ENCODE results near the gene TRIM15. TPM values are rescaled to one million over a fixed set of nuclear protein-coding genes. Genes with fewer than 3 reads are reported as not detected.
"Not testable (repeated sequence)": the region's sequence is repeated elsewhere in the genome, so short reads cannot be mapped to it uniquely, and the experiment has no call there.

The TRIM15 gene
- total RNA-seq, 1 experiment from 2014 or later: not detected

DNA sequence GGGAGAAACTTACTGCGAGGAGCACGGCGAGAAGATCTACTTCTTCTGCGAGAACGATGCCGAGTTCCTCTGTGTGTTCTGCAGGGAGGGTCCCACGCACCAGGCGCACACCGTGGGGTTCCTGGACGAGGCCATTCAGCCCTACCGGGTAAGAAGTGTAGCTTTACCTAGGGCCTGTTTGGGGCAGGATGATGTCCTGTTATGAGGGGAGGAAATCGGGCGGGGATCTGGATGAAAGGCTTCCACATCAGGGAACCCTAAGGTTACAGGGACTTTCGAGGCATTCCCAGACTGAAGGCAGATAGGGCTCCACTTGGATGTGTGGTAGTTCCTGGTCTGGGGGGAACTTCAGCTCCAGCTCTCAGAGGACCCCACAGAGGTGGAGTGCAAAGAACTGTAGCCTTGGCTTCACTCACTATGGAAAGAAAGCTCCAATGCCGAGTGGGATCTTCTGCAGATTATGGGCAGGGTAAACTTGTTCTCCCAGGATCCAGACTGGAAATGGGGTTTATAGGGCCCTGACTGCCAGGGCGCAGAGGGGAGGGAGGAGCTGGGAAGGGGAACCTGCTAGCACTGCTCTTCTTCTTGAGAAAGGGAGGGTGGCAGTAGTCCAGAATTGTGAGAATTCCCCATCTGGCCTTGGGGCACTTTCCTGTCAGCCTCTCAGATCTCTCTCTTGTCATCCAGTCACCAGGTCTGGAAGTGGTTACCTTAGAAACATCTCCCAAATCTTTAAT, 740 bp downstream of the TRIM15 start:
- no peaks in the 10 kb centered on the region for H3K9me2 ChIP-seq (replicated peaks; ENCODE audit: low read length)
- H3K9me3 ChIP-seq (ENCODE audit: low read length): no peaks in the 10 kb centered on the region
- intact Hi-C loops (cut with micrococcal nuclease): no loop called here
- no peak overlapping the region for H3K4me2 ChIP-seq (ENCODE audit: low read length)
- H3K4me1 ChIP-seq (ENCODE audit: insufficient read depth, low read length): no peaks in the 10 kb centered on the region
- CTCF ChIA-PET: no interaction called here
- H3K27ac ChIP-seq (ENCODE audit: low read length): no peak overlapping the region
- POLR2A ChIA-PET (ENCODE audit: unreplicated experiment): no interaction called here
- DNase-seq: no peak
- H3K36me3 ChIP-seq (ENCODE audit: low read depth, low read length): no peaks in the 10 kb centered on the region
- TF ChIP-seq EZH2 (IDR thresholded peaks at IDR 0.05; ENCODE audit: low read length, unreplicated experiment): no peak
- no peak for TF ChIP-seq EZH2phosphoT487 (IDR thresholded peaks at IDR 0.05; ENCODE audit: borderline replicate concordance, low read length)
- TF ChIP-seq, protein P1, sequence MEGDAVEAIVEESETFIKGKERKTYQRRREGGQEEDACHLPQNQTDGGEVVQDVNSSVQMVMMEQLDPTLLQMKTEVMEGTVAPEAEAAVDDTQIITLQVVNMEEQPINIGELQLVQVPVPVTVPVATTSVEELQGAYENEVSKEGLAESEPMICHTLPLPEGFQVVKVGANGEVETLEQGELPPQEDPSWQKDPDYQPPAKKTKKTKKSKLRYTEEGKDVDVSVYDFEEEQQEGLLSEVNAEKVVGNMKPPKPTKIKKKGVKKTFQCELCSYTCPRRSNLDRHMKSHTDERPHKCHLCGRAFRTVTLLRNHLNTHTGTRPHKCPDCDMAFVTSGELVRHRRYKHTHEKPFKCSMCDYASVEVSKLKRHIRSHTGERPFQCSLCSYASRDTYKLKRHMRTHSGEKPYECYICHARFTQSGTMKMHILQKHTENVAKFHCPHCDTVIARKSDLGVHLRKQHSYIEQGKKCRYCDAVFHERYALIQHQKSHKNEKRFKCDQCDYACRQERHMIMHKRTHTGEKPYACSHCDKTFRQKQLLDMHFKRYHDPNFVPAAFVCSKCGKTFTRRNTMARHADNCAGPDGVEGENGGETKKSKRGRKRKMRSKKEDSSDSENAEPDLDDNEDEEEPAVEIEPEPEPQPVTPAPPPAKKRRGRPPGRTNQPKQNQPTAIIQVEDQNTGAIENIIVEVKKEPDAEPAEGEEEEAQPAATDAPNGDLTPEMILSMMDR (conservative IDR thresholded peaks at IDR 0.05; ENCODE audit: low read depth, low read length): no peak
- H3K79me2 ChIP-seq (ENCODE audit: low read length): no peaks in the 10 kb centered on the region
- BruUV-seq (replicated peaks): no TSS peak
- H3F3A ChIP-seq (ENCODE audit: low read length, unreplicated experiment): no peaks in the 10 kb centered on the region
- H4K20me1 ChIP-seq (ENCODE audit: low read length): no peaks in the 10 kb centered on the region
- H3K9ac ChIP-seq (ENCODE audit: low read length): no peak overlapping the region
- no peaks in the 10 kb centered on the region; the same call in 1 of the 2 replicates for H3K27me3 ChIP-seq (ENCODE audit: low read length)
- H3K4me3 ChIP-seq (ENCODE audit: low read length): no peak overlapping the region
- no peak overlapping the region for H2AFZ ChIP-seq (ENCODE audit: low read length)
- ATAC-seq: no peak

DNA sequence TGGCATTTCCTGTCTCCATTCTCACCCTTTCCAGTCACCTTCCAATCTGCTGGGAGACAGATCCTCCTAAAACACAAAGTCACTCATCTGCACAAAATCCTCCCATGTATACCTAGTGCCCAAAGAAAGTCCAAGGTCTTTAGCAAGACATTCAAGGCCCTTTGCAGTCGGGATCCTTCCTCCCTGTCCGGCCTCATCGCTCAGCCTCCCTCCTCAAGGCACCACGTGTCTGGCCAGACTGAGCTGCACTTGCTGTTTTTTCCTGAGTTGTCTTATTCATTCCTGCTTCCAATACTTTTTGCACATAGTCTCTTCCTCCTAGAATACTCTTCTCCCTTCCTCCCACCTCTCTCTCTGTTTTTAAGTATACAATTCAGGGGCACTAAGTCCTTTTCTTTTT, 1.4 kb downstream of the TRIM15 start:
- no peaks in the 10 kb centered on the region for H4K20me1 ChIP-seq (ENCODE audit: low read length)
- no peaks in the 10 kb centered on the region for H3K79me2 ChIP-seq (ENCODE audit: low read length)
- no peak overlapping the region for H2AFZ ChIP-seq (ENCODE audit: low read length)
- H3K4me2 ChIP-seq (ENCODE audit: low read length): no peak overlapping the region
- no peak overlapping the region for H3K27ac ChIP-seq (ENCODE audit: low read length)
- TF ChIP-seq EZH2 (IDR thresholded peaks at IDR 0.05; ENCODE audit: low read length, unreplicated experiment) (no peak), EZH2phosphoT487 (IDR thresholded peaks at IDR 0.05; ENCODE audit: borderline replicate concordance, low read length) (no peak)
- TF ChIP-seq, protein P1 (conservative IDR thresholded peaks at IDR 0.05; ENCODE audit: low read depth, low read length): no peak
- no peak overlapping the region for H3K4me3 ChIP-seq (ENCODE audit: low read length)
- no peaks in the 10 kb centered on the region; the same call in 1 of the 2 replicates for H3K27me3 ChIP-seq (ENCODE audit: low read length)
- H3K9me3 ChIP-seq (ENCODE audit: low read length): no peaks in the 10 kb centered on the region
- H3K36me3 ChIP-seq (ENCODE audit: low read depth, low read length): no peaks in the 10 kb centered on the region
- no TSS peak for BruUV-seq (replicated peaks)
- DNase-seq: no peak
- no peaks in the 10 kb centered on the region for H3K4me1 ChIP-seq (ENCODE audit: insufficient read depth, low read length)
- CTCF ChIA-PET: no interaction called here
- intact Hi-C loops (cut with micrococcal nuclease): no loop called here
- ATAC-seq: no peak
- no peaks in the 10 kb centered on the region for H3K9me2 ChIP-seq (replicated peaks; ENCODE audit: low read length)
- POLR2A ChIA-PET (ENCODE audit: unreplicated experiment): no interaction called here
- no peak overlapping the region for H3K9ac ChIP-seq (ENCODE audit: low read length)
- H3F3A ChIP-seq (ENCODE audit: low read length, unreplicated experiment): no peaks in the 10 kb centered on the region

DNA sequence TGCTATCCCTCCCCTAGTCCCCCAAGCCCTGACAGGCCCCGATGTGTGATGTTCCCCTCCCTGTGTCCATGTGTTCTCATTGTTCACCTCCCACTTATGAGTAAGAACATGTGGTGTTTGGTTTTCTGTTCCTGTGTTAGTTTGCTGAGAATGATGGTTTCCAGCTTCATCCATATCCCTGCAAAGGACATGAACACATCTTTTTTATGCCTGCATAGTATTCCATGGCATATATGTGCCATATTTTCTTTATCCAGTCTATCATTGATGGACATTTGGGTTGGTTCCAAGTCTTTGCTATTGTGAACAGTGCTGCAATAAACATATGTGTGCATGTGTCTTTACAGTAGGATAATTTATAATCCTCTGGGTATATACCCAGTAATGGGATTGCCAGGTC, 1.9 kb downstream of the TRIM15 start:
- BruUV-seq (replicated peaks); H3K4me1 ChIP-seq (ENCODE audit: insufficient read depth, low read length); CTCF ChIA-PET; H3F3A ChIP-seq (ENCODE audit: low read length, unreplicated experiment); H3K4me2 ChIP-seq (ENCODE audit: low read length); H3K27ac ChIP-seq (ENCODE audit: low read length); H3K36me3 ChIP-seq (ENCODE audit: low read depth, low read length); DNase-seq; POLR2A ChIA-PET (ENCODE audit: unreplicated experiment); H4K20me1 ChIP-seq (ENCODE audit: low read length); ATAC-seq; H2AFZ ChIP-seq (ENCODE audit: low read length); H3K9ac ChIP-seq (ENCODE audit: low read length); H3K4me3 ChIP-seq (ENCODE audit: low read length); H3K9me3 ChIP-seq (ENCODE audit: low read length); intact Hi-C loops (cut with micrococcal nuclease); H3K9me2 ChIP-seq (replicated peaks; ENCODE audit: low read length); H3K27me3 ChIP-seq (ENCODE audit: low read length); H3K79me2 ChIP-seq (ENCODE audit: low read length): not testable (repeated sequence)

All from PC-3 (cell line).